HepG2 (cell line): ENCODE data around the gene RNASE13. TPM values are rescaled to one million over a fixed set of nuclear protein-coding genes. Genes with fewer than 3 reads are reported as not detected.
A peak's percentile ranks its signal among the peaks of the same experiment; 100 is the strongest.

Experiments
- CREB1 ChIP-seq, 2 experiments: fragments of 450-650 bp in 1 of 2; IDR thresholded peaks; 2 replicates each; pipeline ENCODE4 v1.6.1; 2016 to 2017; ENCODE audit warnings: control low read depth in 1 of 2, mild to moderate bottlenecking in 1 of 2, missing compliant biosample characterization in 1 of 2, missing genetic modification characterization in 1 of 2
- EZH2 ChIP-seq: conservative IDR thresholded peaks from 2 replicates; pipeline ENCODE4 v1.6.1; 2012; ENCODE audit warnings: mild to moderate bottlenecking, low read depth, low read length, moderate library complexity
- KLF15 ChIP-seq: sonication (generic); formaldehyde crosslinking; IDR thresholded peaks from 2 replicates; pipeline ENCODE4 v1.8.1; 2023; ENCODE audit warnings: borderline replicate concordance, mild to moderate bottlenecking, inconsistent platforms, missing genetic modification reagents, mixed read lengths
- LCORL ChIP-seq, 2 experiments: fragments of 450-650 bp in 1 of 2; sonication (generic) in 1 of 2; formaldehyde crosslinking in 1 of 2; IDR thresholded peaks; 2 replicates each; pipeline versions ENCODE4 v1.5.0 to v1.6.1; 2017 to 2020; ENCODE audit warnings: antibody characterized with exemption in 1 of 2, missing genetic modification reagents in 1 of 2
- MAZ ChIP-seq, 2 experiments: sonication (generic) in 1 of 2; formaldehyde crosslinking in 1 of 2; IDR thresholded peaks; 2 replicates each; pipeline versions ENCODE4 v1.5.0 to v1.6.1; 2012 to 2020; ENCODE audit warnings: low read depth in 2 of 2, mild to moderate bottlenecking in 2 of 2, borderline replicate concordance in 1 of 2, improper control_type of control experiment in 1 of 2, low read length in 1 of 2, missing genetic modification reagents in 1 of 2, moderate library complexity in 1 of 2
- SOX13 ChIP-seq, 3 experiments: fragments of 450-650 bp in 1 of 3; sonication (generic) in 1 of 3; formaldehyde crosslinking in 1 of 3; IDR thresholded peaks in 2 of 3; conservative IDR thresholded peaks in 1 of 3; 2 replicates each; pipeline versions ENCODE4 v1.5.0 to v1.6.1; 2016 to 2020; ENCODE audit warnings: antibody characterized with exemption in 1 of 3, mild to moderate bottlenecking in 1 of 3, missing compliant biosample characterization in 1 of 3, missing genetic modification reagents in 1 of 3, moderate library complexity in 1 of 3
- ZNF224 ChIP-seq: sonication (generic); formaldehyde crosslinking; IDR thresholded peaks from 2 replicates; pipeline ENCODE4 v1.5.0; 2020; ENCODE audit warnings: mild to moderate bottlenecking, missing genetic modification reagents
- polyA plus RNA-seq, 8 experiments: library from polyadenylated mRNA; depleted of rRNA in 3 of 8; stranded (reverse) in 7 of 8; unstranded in 1 of 8; fragments of >200 nt; fragmentation: Illumina TruSeq in 4 of 8; extraction: Trizol in 4 of 8; gene quantifications; 2 replicates each; pipeline versions ENCODE4 v1.2.1 to v1.2.3, GENCODE V29; 2011 to 2016; ENCODE audit warnings: low read depth in 4 of 8, missing spikeins in 1 of 8, mixed read lengths in 1 of 8; ENCODE audit not compliant: insufficient read depth in 1 of 8
- total RNA-seq, 5 experiments: library from RNA; depleted of rRNA; stranded (reverse); fragments of >200 nt; fragmentation: Illumina TruSeq; extraction: Trizol; gene quantifications; 2 replicates each; pipeline ENCODE4 v1.2.3, GENCODE V29; 2016; ENCODE audit warnings: low read depth in 1 of 5
- TF ChIP-seq, protein P1 (sequence below), 2 experiments: IDR thresholded peaks; 2 replicates each; pipeline ENCODE4 v1.6.1; 2011 to 2012; ENCODE audit warnings: low read length in 2 of 2, borderline replicate concordance in 1 of 2, low read depth in 1 of 2, mild to moderate bottlenecking in 1 of 2, moderate library complexity in 1 of 2

Gene RNASE13
- total and polyA plus RNA-seq, 2 of the 13 experiments (the other 11 are each of a cell fraction or from before 2014, with no cell fraction given) = 1.0 TPM; not detected in 1

DNA sequence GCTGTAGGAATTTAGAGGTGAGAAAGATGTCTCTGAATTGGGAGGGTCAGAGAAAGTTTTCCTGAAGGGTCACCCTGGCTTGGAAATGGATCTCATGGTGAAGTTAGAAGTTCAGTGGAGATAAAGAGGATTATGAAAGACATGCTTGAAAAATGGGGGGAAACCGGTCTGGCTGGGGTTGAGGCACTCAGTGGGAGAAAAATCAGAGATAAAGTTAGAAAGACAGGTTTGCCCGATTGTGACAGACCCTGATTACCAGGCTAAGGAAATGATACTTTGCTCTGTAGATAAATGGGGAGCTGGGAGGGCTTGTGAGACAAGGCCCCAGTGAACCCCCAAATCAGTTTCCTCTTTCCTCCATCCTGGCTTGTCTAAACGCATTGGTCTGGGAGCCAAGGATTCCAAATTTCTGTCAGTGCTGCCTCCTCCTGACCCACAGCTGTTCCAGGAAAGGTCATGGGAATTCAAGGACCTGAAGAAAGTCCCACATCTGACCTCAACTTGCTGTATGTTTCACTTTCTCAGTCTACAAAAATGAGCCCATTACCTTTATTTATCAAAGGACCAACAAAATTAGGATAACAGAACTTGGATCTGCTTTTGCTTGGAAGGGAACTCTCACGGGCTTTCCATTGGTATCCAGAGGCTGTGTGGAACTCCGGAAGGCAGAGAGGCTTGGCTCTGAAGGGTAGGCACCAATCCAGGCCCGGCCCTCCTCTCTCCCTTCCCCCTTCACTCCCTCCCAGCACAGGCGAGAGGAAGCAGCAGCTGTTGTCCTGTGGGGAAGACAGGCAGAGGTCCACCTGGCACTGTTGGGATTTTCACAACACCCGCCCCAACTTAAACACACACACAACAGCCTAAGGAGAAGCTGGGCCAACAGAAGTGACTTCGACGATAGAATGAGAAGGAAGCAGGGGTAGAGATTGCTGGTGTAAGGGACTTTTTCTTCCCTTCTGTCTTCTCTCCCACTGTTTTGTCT is 4.1 kb upstream of the RNASE13 start (continued):
- TF ChIP-seq, protein P1, sequence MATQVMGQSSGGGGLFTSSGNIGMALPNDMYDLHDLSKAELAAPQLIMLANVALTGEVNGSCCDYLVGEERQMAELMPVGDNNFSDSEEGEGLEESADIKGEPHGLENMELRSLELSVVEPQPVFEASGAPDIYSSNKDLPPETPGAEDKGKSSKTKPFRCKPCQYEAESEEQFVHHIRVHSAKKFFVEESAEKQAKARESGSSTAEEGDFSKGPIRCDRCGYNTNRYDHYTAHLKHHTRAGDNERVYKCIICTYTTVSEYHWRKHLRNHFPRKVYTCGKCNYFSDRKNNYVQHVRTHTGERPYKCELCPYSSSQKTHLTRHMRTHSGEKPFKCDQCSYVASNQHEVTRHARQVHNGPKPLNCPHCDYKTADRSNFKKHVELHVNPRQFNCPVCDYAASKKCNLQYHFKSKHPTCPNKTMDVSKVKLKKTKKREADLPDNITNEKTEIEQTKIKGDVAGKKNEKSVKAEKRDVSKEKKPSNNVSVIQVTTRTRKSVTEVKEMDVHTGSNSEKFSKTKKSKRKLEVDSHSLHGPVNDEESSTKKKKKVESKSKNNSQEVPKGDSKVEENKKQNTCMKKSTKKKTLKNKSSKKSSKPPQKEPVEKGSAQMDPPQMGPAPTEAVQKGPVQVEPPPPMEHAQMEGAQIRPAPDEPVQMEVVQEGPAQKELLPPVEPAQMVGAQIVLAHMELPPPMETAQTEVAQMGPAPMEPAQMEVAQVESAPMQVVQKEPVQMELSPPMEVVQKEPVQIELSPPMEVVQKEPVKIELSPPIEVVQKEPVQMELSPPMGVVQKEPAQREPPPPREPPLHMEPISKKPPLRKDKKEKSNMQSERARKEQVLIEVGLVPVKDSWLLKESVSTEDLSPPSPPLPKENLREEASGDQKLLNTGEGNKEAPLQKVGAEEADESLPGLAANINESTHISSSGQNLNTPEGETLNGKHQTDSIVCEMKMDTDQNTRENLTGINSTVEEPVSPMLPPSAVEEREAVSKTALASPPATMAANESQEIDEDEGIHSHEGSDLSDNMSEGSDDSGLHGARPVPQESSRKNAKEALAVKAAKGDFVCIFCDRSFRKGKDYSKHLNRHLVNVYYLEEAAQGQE (IDR thresholded peaks at IDR 0.05; ENCODE audit: borderline replicate concordance in 1 of 2, low read depth in 1 of 2, low read length in 2 of 2) = no peak
- no peak for TF ChIP-seq ZNF224 (CRISPR knock-in tag)
- no peak for TF ChIP-seq LCORL (IDR thresholded peaks at IDR 0.05)
- peak; percentile 28; the same call in 1 of the 2 replicates for TF ChIP-seq LCORL (CRISPR knock-in tag; IDR thresholded peaks at IDR 0.05)
- no peak for TF ChIP-seq EZH2
- 0 out of 2 replicates have a peak, but pooled peaks have one; percentile 45 for TF ChIP-seq MAZ (IDR thresholded peaks at IDR 0.05; ENCODE audit: borderline replicate concordance, low read depth, low read length)
- no peak for TF ChIP-seq MAZ (CRISPR knock-in tag; IDR thresholded peaks at IDR 0.05; ENCODE audit: low read depth)
- no peak for TF ChIP-seq CREB1 (IDR thresholded peaks at IDR 0.05)
- TF ChIP-seq CREB1 (CRISPR knock-in tag; IDR thresholded peaks at IDR 0.05) = no peak
- no peak for TF ChIP-seq SOX13 (IDR thresholded peaks at IDR 0.05)
- peak in 1 of 2 experiments; percentile 19; a peak in 1 of 4 replicates for TF ChIP-seq SOX13 (CRISPR knock-in tag; conservative IDR thresholded peaks at IDR 0.05 in 1 of 2, IDR thresholded peaks at IDR 0.05 in 1 of 2)
- TF ChIP-seq KLF15 (CRISPR knock-in tag) = no peak
- TF ChIP-seq, all 625 proteins: peak for 104
